HFF-Myc (cell line): ENCODE measurements around the gene CA12.
A peak's percentile ranks its signal among the peaks of the same experiment; 100 is the strongest.

Experiments
- DNase-seq: peaks from one replicate; pipeline ENCODE4 v3.0.0-alpha.2; 2011; ENCODE audit warnings: low read depth; ENCODE audit errors: extremely low read depth
- H3K4me3 ChIP-seq: replicated peaks from 2 replicates; pipeline ENCODE4 v1.5.1; 2011; ENCODE audit warnings: low read depth, mild to moderate bottlenecking, control low read depth, low read length
- CTCF ChIP-seq: IDR thresholded peaks from 2 replicates; pipeline ENCODE4 v1.5.1; 2012; ENCODE audit warnings: mild to moderate bottlenecking, low read depth, low read length, control low read depth; ENCODE audit errors: missing control alignments

CA12 gene

GRCh38 chr15:63277038-63277892 is 104.4 kb downstream of the CA12 start, which contains the start of gene APH1B:
Gene APH1B, plus strand, starts transcription at chr15:63277605. Its CDS starts 19 bp downstream, at chr15:63277624.
- peak within 1 kb of the TSS; percentile 62 for H3K4me3 ChIP-seq
- TF ChIP-seq CTCF: no peak
- no peak for DNase-seq

- no peak for DNase-seq
- TF ChIP-seq CTCF: no peak
- H3K4me3 ChIP-seq: peak overlapping the region; percentile 62
These were observed 105.2 kb downstream of the CA12 start for GRCh38 chr15:63276342-63277037.

GRCh38 chr15:63274427-63274826 is 107.2 kb downstream of the CA12 start:
- H3K4me3 ChIP-seq: no peak overlapping the region
- DNase-seq: no peak
- no peak for TF ChIP-seq CTCF
